Skin of body (tissue), 2 donors: ENCODE results near the gene DDX47. TPM values are rescaled to one million over a fixed set of nuclear protein-coding genes. Genes with fewer than 3 reads are reported as not detected.
"Not testable (repeated sequence)": the region's sequence is repeated elsewhere in the genome, so short reads cannot be mapped to it uniquely, and the experiment has no call there.

ENCODE experiments used
- DNase-seq: peaks from one replicate; lab custom pipeline; 2025; lab: John Stamatoyannopoulos, UW
- total RNA-seq: library from RNA; depleted of rRNA; stranded (reverse); fragments of >200 nt; gene quantifications from one replicate; pipeline ENCODE4 v1.2.3, GENCODE V29; 2014

The DDX47 gene
- total RNA-seq, 1 donor from 2014 or later, result 63.4 TPM

DNA sequence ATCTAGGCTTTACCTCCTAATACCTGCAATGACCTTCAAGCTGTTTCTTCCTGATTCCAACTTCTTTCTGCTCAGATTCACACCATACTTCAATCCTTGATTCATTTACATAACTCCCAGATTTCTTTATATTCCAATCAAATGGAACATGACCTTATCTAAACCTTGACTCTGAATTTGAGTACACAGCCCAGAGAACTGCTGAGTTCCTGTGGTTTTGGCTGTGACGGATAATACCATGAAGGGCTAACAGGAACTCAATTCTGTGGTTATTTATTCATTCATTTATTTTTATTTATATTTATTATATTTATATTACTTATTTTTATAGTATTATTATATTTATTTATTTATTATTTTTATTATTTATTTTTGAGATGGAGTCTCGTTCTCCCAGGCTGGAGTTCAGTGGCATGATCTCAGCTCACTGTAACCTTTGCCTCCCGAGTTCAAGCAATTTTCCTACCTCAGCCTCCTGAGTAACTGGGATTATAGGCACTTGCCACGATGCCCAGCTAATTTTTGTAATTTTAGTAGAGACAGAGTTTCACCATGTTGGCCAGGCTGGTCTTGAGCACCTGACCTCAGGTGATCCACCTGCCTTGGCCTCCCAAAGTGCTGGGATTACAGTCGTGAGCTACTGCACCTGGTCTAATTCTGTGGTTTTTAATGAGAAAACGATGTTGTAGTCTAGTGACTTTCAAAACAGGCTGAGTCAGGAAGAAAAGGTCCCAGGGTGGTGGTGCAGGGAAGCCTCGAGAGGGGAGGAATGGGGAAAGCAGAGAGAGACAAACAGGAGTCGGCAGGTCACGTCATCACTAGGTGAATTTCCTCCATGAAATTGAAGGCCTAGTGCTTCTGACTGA is 16.0 kb upstream of the DDX47 start:
- DNase-seq, result no peak

GRCh38 chr12:12797794-12798152 is 15.4 kb upstream of the DDX47 start:
- no peak for DNase-seq

- no peak for DNase-seq
Measured at GRCh38 chr12:12798480-12798879, 14.7 kb upstream of the DDX47 start.

- no peak for DNase-seq
Measured at GRCh38 chr12:12799163-12799920, 13.8 kb upstream of the DDX47 start.

GRCh38 chr12:12800406-12801180 is 12.6 kb upstream of the DDX47 start:
- no peak for DNase-seq

- DNase-seq, result not testable (repeated sequence)
Measured at GRCh38 chr12:12801656-12802055, 11.5 kb upstream of the DDX47 start.

DNA sequence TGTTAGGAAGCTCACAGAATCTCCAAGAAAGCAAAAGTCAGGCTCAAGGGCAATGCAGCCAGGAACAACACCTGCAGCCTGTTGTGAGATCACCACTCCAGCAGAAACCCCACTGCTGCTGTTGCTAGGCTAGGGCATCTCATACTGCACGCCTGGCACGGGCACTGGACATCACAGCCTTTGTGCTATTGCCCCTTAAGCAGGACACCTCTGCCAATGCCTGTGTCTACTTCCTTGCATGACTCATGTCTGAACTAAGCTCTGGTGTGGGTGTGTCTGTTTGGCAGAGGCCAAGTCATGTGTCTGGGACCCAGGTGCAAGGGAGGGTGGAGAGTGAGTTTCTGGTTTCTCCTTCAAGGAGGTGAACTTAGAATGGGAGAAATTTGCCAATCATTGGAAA is 10.0 kb upstream of the DDX47 start:
- no peak for DNase-seq

DNA sequence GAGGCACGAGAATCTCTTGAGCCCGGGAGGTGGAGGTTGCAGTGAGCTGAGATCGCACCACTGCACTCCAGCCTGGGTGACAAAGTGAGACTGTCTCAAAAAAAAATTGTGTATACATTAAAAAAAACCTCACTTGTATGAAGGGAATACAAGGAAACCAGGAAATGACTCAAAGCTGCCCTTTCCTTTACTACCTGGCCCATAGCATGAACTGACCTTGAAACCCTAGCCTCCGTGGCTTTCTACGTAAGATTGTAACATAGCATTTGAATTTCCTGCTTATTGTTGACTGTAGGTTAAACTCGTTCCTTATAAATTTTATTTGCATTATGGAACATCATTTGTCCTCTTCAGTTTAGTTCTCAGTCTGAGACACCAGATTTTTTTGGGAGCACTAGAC is 9.1 kb upstream of the DDX47 start:
- peak; percentile 3 for DNase-seq

DNA sequence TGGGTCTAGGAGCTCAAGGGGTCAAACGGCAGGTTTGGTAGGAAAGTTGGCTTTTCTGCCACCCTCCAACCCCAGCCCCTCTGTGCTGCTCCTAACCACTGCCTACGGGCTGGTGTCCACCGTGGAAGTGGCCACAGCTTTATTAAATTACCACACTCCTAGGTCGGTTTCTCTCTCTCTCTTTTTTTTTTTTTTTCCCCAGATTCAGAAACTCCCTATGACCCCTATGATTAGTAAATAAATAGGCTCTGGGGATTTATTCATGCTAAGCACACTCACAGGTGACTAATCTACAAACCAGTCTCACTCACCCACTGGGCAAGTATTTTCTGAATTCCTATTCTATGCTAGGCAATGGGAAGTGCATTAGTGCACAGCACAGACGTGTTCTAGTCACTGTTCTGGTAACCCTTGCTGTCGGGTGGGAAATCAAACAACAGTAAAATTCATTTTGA is 8.7 kb upstream of the DDX47 start:
- no peak for DNase-seq

GRCh38 chr12:12806784-12807516 is 6.2 kb upstream of the DDX47 start:
- no peak for DNase-seq

- DNase-seq, result not testable (repeated sequence)
Measured at GRCh38 chr12:12807517-12807903, 5.6 kb upstream of the DDX47 start.

DNA sequence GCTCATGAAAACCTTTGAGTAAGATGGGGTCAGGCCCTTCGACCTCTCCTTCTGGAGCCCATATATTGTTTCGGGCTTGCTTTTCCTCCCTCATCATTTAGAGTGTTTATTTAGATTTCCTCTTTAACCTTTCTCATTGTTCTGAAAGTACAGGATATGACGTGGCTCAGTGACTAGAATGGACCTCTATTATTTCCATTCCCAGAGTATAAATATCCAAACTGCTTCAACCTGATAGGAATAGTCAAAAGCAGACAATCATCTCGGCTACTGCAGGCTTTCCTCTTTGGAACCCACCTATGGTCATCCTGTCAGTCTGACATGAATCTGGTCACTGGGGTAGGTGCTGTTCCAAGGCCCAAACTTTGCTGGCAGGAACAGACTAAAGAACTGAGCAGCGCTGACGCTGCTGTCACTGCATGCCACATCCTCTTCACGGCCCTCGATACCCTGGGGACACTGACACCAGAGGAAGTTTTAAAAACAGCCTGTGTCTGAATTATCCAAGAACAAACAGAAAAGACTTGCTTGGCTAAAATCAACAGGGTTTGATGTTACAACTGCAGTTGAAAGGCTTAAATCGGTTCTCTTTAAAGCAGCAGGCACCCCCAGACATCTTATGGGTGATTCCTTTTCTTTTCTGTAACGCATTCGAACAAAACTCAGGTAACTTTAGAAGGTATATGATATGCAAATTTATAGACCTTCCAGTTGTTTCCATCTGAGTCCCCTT is 5.0 kb upstream of the DDX47 start:
- DNase-seq, result peak; percentile 56

GRCh38 chr12:12810553-12811021 is 2.6 kb upstream of the DDX47 start:
- no peak for DNase-seq

DNA sequence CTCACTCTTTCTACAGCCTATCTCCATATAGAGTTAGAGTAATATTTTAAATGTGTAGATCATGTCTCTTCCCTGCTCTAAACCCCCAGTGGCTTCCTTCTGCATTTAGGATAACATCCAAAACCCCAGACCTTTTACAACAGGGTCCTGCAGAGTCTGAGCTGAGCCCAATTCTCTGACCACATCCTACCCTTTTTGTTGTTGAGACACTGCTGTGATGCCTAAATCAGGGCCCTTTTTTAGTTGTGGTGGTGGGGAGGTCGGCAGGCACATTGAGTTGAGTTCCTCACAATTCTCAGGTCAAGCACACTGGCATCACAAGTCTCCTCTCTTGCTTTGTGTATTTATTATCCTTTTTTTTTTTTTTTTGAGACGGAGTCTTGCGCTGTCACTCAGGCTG is 1.8 kb upstream of the DDX47 start:
- DNase-seq, result no peak

DNA sequence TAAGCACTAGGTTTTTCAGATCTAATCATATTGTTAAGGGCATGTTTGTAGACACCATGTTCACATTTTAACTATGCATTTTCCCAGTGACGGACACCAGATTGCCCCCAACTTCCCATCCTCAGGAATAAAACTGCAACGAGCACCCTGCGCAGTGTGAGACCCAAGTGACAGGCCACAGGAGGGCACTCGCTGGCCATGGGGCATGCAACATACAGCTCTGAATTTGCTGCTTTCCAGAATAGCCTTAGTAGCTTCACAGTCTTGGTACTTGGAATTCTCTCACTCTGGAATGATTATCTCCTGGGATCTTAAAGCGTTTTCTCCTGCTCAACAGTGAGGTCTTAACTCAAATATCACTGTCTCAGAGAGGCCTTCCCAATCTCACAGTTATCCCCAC is 972 bp upstream of the DDX47 start:
- DNase-seq, result no peak

DNA sequence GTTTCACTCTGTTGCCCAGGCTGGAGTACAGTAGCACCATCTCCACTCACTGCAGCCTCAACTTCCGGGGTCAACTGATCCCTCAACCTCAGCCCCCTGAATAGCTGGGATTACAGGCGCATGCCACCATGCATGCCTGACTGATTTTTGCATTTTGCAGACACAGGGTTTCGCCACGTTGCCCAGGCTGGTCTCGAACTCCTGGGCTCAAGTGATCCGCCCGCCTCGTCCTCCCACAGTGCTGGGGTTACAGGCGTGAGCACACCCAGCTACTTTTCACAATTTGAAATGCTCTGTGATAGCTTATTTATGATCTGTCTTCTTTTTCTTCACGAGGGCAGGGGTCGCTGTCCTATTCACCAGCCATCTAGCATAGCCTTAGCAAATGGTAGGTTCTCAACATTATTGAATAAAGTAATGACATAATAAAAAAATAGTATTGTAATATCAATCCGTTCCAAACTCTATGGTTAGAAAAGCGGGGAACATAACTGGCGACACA is 477 bp upstream of the DDX47 start:
- DNase-seq, result no peak

GRCh38 chr12:12817616-12818015 is 4.5 kb downstream of the DDX47 start:
- no peak for DNase-seq

DNA sequence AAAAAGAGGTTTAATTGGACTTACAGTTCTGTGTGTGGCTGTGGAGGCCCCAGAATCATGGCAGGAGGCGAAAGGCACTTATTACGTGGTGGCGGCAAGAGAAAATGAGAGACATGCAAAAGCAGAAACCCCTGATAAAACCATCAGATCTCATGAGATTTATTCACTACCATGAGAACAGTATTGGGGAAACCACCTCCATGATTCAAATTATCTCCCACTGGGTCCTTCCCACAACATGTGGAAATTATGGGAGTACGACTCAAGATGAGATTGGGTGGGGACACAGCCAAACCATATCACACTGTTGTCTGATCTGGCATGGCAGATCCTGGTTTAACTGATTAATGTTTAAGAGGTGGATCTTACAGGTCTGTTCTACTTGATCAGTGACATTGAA is 5.6 kb downstream of the DDX47 start:
- no peak for DNase-seq

- no peak for DNase-seq
Measured at GRCh38 chr12:12819221-12819620, 6.1 kb downstream of the DDX47 start.

GRCh38 chr12:12819752-12820311 is 6.7 kb downstream of the DDX47 start:
- DNase-seq, result no peak
